GM12891 (cell line): ENCODE data around the gene ANKUB1.

ENCODE experiments used
- POLR2A ChIP-seq: IDR thresholded peaks from 2 replicates; pipeline ENCODE4 v1.6.1; 2011; ENCODE audit warnings: low read depth, low read length, control low read depth
- SPI1 ChIP-seq: IDR thresholded peaks from 2 replicates; pipeline ENCODE4 v1.6.1; 2011; ENCODE audit warnings: low read depth, low read length, control low read depth
- TAF1 ChIP-seq: IDR thresholded peaks from 2 replicates; pipeline ENCODE4 v1.6.1; 2011; ENCODE audit warnings: low read depth, low read length, control low read depth

DNA sequence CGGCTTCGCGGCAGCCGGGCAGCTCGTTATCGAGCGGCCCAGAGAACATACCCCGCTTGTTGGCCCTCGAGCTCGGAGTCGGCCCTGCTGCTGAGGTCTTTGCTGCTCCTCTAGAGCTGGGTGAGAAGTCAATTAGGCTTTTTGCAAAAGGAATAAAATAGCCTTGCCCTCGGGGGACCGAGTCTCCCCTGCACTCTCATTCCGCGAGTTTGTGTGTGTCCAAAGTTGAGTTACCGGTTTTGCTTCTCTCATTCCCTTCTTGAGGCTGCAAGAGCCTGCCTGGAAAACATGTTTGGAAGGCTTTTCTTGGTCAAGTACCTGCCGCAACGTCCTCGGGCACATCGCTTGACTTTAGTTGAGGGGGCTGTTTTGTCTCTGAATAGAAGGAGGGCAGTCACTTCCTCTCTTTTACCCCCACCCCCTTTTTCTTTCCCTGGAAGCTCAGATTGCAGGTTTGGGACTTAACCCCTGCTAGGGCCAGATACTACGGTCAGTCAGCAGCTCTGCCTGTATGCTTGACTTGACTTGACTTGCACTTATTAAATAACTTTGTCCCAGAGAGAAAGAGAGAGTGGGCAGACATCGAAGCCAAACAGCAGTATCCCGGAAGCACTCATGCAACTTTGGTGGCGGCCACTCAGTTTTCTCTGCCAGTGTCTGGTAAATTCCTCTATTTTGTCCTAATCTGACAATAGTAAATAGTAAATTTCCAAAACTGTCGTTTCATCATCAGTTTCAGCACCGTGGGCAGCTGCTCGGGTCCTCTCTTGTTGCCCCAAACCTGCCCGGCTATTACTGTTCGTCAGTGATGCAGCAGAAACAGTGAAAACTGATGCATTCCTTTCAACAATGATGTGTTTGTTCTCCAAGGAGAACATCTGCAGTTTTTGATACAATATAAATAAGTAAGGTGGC is 21.3 kb upstream of the ANKUB1 start:
- TF ChIP-seq SPI1 = peak; percentile 70
- no peak for TF ChIP-seq POLR2A
- no peak for TF ChIP-seq TAF1
